ENCODE data around the gene PET117. TPM values are rescaled to one million over a fixed set of nuclear protein-coding genes. Genes with fewer than 3 reads are reported as not detected.

PET117 gene
- total and polyA plus RNA-seq, 2 donors (not counting 3 experiments of a cell fraction or from before 2014, with no cell fraction given) = 4.6 to 11.4 TPM

GRCh38 chr20:18091623-18092022, 46.0 kb upstream of the PET117 start:
- H3K9me3 ChIP-seq (replicated peaks; ENCODE audit: control insufficient read depth, insufficient read depth, low read length) = no peaks in the 10 kb centered on the region

GRCh38 chr20:18092890-18093289, 44.8 kb upstream of the PET117 start:
- Histone ChIP-seq H3K4me1 (ENCODE audit: control insufficient read depth, extremely low read depth, insufficient read depth, low read length) (no peaks in the 10 kb centered on the region), H3K4me3 (replicated peaks in 1 of 3; ENCODE audit: insufficient read depth in 1 of 3, low read depth in 1 of 3, low read length in 3 of 3) (no peak overlapping the region), H3K9ac (replicated peaks; ENCODE audit: extremely low read depth, insufficient read depth, low read length) (no peak overlapping the region), H3K79me2 (ENCODE audit: control insufficient read depth, insufficient read depth, low read length) (no peaks in the 10 kb centered on the region), H2AFZ (ENCODE audit: low read depth, low read length) (no peak overlapping the region), H3K4me2 (ENCODE audit: insufficient read depth, low read length) (no peak overlapping the region), H3K27ac (ENCODE audit: insufficient read depth, low read depth, low read length) (no peak overlapping the region), H3K9me1 (replicated peaks; ENCODE audit: control insufficient read depth, extremely low read depth, insufficient read depth, low read length) (no peaks in the 10 kb centered on the region), H3K27me3 (ENCODE audit: control insufficient read depth in 2 of 2, insufficient read depth in 2 of 2, low read length in 2 of 2) (no peaks in the 10 kb centered on the region), H3K9me3 (replicated peaks; ENCODE audit: control insufficient read depth, insufficient read depth, low read length) (no peaks in the 10 kb centered on the region), H4K20me1 (replicated peaks; ENCODE audit: control insufficient read depth, extremely low read depth, insufficient read depth, low read length) (no peaks in the 10 kb centered on the region), H3K36me3 (ENCODE audit: control insufficient read depth in 2 of 2, extremely low read depth in 1 of 2, insufficient read depth in 2 of 2, low read length in 2 of 2) (no peaks in the 10 kb centered on the region)
- ChIA-PET POLR2A (no interaction called here), CTCF (no interaction called here)
- BruUV-seq (replicated peaks) = no TSS peak
- dilution Hi-C loops (cut with MboI; ENCODE audit: extremely low pct_ligation_motif_present, low sequenced_read_pairs) = no loop called here
- DNase-seq (ENCODE audit: low read depth, low spot score) (no peak), FAIRE-seq (no peak)
- TF ChIP-seq POLR2A (IDR thresholded peaks at IDR 0.05; ENCODE audit: low read depth, low read length) = no peak
- no peak for TF ChIP-seq EZH2 (IDR thresholded peaks at IDR 0.05; ENCODE audit: borderline replicate concordance, low read depth, low read length, severe bottlenecking)
- intact Hi-C loops (cut with micrococcal nuclease) = no loop called here

More at GRCh38 chr20:18091623-18092022, 46.0 kb upstream of the PET117 start:
- Histone ChIP-seq H2AFZ (ENCODE audit: low read depth, low read length) (no peak overlapping the region), H3K4me3 (replicated peaks in 1 of 3; ENCODE audit: insufficient read depth in 1 of 3, low read depth in 1 of 3, low read length in 3 of 3) (no peak overlapping the region), H3K9me1 (replicated peaks; ENCODE audit: control insufficient read depth, extremely low read depth, insufficient read depth, low read length) (no peaks in the 10 kb centered on the region), H4K20me1 (replicated peaks; ENCODE audit: control insufficient read depth, extremely low read depth, insufficient read depth, low read length) (no peaks in the 10 kb centered on the region), H3K79me2 (ENCODE audit: control insufficient read depth, insufficient read depth, low read length) (no peaks in the 10 kb centered on the region), H3K27me3 (ENCODE audit: control insufficient read depth in 2 of 2, insufficient read depth in 2 of 2, low read length in 2 of 2) (no peaks in the 10 kb centered on the region), H3K4me2 (ENCODE audit: insufficient read depth, low read length) (no peak overlapping the region), H3K9ac (replicated peaks; ENCODE audit: extremely low read depth, insufficient read depth, low read length) (no peak overlapping the region), H3K4me1 (ENCODE audit: control insufficient read depth, extremely low read depth, insufficient read depth, low read length) (no peaks in the 10 kb centered on the region), H3K36me3 (ENCODE audit: control insufficient read depth in 2 of 2, extremely low read depth in 1 of 2, insufficient read depth in 2 of 2, low read length in 2 of 2) (no peaks in the 10 kb centered on the region), H3K27ac (ENCODE audit: insufficient read depth, low read depth, low read length) (no peak overlapping the region)
- TF ChIP-seq GATA2 (IDR thresholded peaks at IDR 0.05; ENCODE audit: insufficient read depth, insufficient read length, low read depth, low read length) = no peak
- TF ChIP-seq CTCF (IDR thresholded peaks at IDR 0.05; ENCODE audit: extremely low read depth in 1 of 2, insufficient read depth in 1 of 2, low read depth in 1 of 2, low read length in 2 of 2) = no peak
- TF ChIP-seq FOS (IDR thresholded peaks at IDR 0.05; ENCODE audit: borderline replicate concordance, insufficient read depth, low read length) = no peak
- no peak for FAIRE-seq
- CTCF ChIA-PET = no interaction called here
- dilution Hi-C loops (cut with MboI; ENCODE audit: extremely low pct_ligation_motif_present, low sequenced_read_pairs) = no loop called here
- DNase-seq (ENCODE audit: low read depth, low spot score) = no peak
- POLR2A ChIA-PET = no interaction called here
- BruUV-seq (replicated peaks) = no TSS peak
- intact Hi-C loops (cut with micrococcal nuclease) = no loop called here

All from endothelial cell of umbilical vein (primary cell).